Ovary (tissue), 10 donors: ENCODE data around the gene BCL10. TPM values are rescaled to one million over a fixed set of nuclear protein-coding genes. Genes with fewer than 3 reads are reported as not detected.

Experiments used
- DNase-seq, 5 donors: peaks; one replicate each; pipeline ENCODE4 v3.0.0-alpha.2; 2019 to 2020
- H3K27ac ChIP-seq, 2 donors: fragments of 200-600 bp; one replicate each; pipeline versions ENCODE4 v1.5.1 to v1.8.0; 2019 to 2022
- H3K27me3 ChIP-seq: fragments of 200-600 bp; one replicate; pipeline ENCODE4 v1.8.0; 2022
- H3K36me3 ChIP-seq: fragments of 200-600 bp; sonication (generic); one replicate; pipeline ENCODE4 v1.5.1; 2019
- H3K4me1 ChIP-seq: one replicate; pipeline ENCODE4 v1.8.1; 2013; ENCODE audit warnings: mild to moderate bottlenecking, moderate library complexity; ENCODE audit not compliant: insufficient read depth
- H3K4me3 ChIP-seq: fragments of 200-600 bp; sonication (generic); one replicate; pipeline ENCODE4 v1.5.1; 2017
- H3K9me3 ChIP-seq, 2 donors: fragments of 200-600 bp in 1 of 2; sonication (generic) in 1 of 2; one replicate each; pipeline versions ENCODE4 v1.5.1 to v1.8.1; 2013 to 2019; ENCODE audit warnings: mild to moderate bottlenecking in 1 of 2, moderate library complexity in 1 of 2
- EP300 ChIP-seq: sonication (generic); formaldehyde crosslinking; IDR thresholded peaks from one replicate; pipeline ENCODE4 v1.6.1; 2017; ENCODE audit warnings: antibody characterized with exemption
- POLR2A ChIP-seq: fragments of 450-650 bp; IDR thresholded peaks from one replicate; pipeline ENCODE4 v1.6.1; 2017; ENCODE audit warnings: antibody characterized with exemption, mild to moderate bottlenecking, moderate library complexity
- WGBS, 3 donors: extraction: QIAGEN DNeasy Blood & Tissue Kit in 1 of 3; methylation state at CpG; one replicate each; pipeline versions ENCODE4 v1.1.5 to v1.1.7; 2013 to 2017; 5-methylcytosine and 5-hydroxymethylcytosine counted together
- intact Hi-C, 4 donors: fragments of 100-400 bp; cut with DNase I; formaldehyde crosslinking; loops; one replicate each; pipeline versions ENCODE4 v1.11.0 to v1.15.1; 2022 to 2023
- long read RNA-seq, 3 donors: library from polyadenylated mRNA in 2 of 3; unstranded in 2 of 3; transcript quantifications; one replicate each; pipeline ENCODE4 v2.0.0 and lab custom pipeline, GENCODE V29; 2021 to 2026
- polyA plus RNA-seq, 2 donors: library from polyadenylated mRNA; stranded (reverse); fragments of 200-250 nt in 1 of 2; fragments of 350-450 nt in 1 of 2; fragmentation: Illumina TruSeq in 1 of 2; extraction: RNeasy Lipid Tissue Mini Kit (QIAGEN cat#74804) in 1 of 2; gene quantifications; one replicate each; pipeline ENCODE4 v1.2.3, GENCODE V29; 2013 to 2014
- total RNA-seq, 7 donors: library from RNA; depleted of rRNA in 2 of 7; stranded (reverse); fragments of >200 nt in 2 of 7; fragmentation: NEBNext Ultra II Directional in 3 of 7; extraction: Animal tissue kit (Norgen Biotek cat#: 25700) in 3 of 7; gene quantifications; one replicate each; pipeline versions ENCODE4 v1.1.0 to v1.2.4, GENCODE V29; 2016 to 2023
- TF ChIP-seq, protein P1 (sequence below), 3 donors: fragments of 450-650 bp in 2 of 3; fragments of 200-600 bp in 1 of 3; IDR thresholded peaks; one replicate each; pipeline versions ENCODE4 v1.5.1 to v1.8.0; 2016 to 2022; ENCODE audit warnings: antibody characterized with exemption in 3 of 3, mild to moderate bottlenecking in 1 of 3
- donor health status: DM: no; HTN: no; CAD: no; lungs with moderate emphysema.
- donor health status: DM: no; HTN: no; CAD: no.
- donor health status: Bipolar disorder and iron deficiency.
- donor health status: DM: yes; HTN: yes; CAD: no.
- donor health status: DM: no; HTN: no; CAD: no.
- donor health status: DM: yes; HTN: yes; CAD: no.

Gene BCL10
- total RNA-seq (10 to 100 TPM; 12.8 to 23.6 (median 18.5) TPM), polyA plus RNA-seq (10 to 100 TPM in 1 of 2 donors, 1 to 10 TPM in 1; 8.1 to 13.6 TPM)
- long read RNA-seq, donor 1, transcript BCL10-203 (3 exons, 2,833 nt), result major isoform, 56 of 69 reads
- long read RNA-seq, donor 1, partial matches to known transcripts, result 0 of 69 reads
- long read RNA-seq, donor 1, other reads (novel, unspliced or antisense), result 8 of 69 reads
- long read RNA-seq, donor 2, transcript BCL10-203 (3 exons, 2,833 nt), result major isoform, 5 of 5 reads
- long read RNA-seq, donor 2, partial matches to known transcripts, result 0 of 5 reads
- long read RNA-seq, donor 2, other reads (novel, unspliced or antisense), result 0 of 5 reads
- long read RNA-seq, donor 3, transcript BCL10-203 (3 exons, 2,833 nt), result major isoform, 51 of 57 reads
- long read RNA-seq, donor 3, partial matches to known transcripts, result 0 of 57 reads
- long read RNA-seq, donor 3, other reads (novel, unspliced or antisense), result 5 of 57 reads

DNA sequence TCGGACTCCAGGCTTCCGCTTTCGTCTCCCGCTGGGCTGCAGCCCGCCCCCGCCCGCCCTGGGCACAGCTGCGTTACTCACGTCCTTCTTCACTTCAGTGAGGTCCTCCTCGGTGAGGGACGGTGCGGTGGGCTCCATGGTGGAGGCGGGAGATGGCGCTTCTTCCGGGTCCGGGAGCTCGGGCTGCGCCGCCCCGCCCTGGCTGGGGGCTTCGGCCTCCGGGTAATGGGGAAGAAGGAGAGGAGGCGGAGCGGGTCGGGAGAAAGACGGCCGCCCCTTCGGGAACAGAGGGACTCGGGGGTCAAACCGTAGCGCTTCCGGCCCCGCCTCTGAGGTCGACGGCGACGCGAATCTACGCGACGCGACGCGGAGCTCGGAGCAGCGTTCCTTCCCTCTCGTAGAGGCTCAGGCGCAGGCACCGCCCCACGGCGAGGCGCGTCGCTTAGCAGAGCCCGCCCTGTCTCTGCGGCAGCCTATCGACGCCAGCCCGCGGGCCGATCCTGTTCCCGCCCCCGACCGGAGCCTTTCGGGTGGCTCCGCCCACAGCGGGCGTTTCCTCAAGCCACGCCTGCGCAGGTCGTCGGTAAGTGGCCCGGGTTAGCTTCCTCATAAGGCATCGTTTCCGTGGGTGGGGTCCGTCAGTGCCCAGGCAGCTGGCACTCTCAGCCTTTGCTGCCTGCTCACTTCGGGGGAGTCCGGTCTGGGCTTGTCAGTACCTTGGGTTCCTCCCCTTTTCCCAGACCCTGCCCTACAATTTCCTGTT lies at the start of gene BCL10:
Gene BCL10, minus strand, starts transcription at position 418 of the 763 bp plus-strand sequence. Its CDS starts 280 bp downstream, at position 138.
- TF ChIP-seq, protein P1, sequence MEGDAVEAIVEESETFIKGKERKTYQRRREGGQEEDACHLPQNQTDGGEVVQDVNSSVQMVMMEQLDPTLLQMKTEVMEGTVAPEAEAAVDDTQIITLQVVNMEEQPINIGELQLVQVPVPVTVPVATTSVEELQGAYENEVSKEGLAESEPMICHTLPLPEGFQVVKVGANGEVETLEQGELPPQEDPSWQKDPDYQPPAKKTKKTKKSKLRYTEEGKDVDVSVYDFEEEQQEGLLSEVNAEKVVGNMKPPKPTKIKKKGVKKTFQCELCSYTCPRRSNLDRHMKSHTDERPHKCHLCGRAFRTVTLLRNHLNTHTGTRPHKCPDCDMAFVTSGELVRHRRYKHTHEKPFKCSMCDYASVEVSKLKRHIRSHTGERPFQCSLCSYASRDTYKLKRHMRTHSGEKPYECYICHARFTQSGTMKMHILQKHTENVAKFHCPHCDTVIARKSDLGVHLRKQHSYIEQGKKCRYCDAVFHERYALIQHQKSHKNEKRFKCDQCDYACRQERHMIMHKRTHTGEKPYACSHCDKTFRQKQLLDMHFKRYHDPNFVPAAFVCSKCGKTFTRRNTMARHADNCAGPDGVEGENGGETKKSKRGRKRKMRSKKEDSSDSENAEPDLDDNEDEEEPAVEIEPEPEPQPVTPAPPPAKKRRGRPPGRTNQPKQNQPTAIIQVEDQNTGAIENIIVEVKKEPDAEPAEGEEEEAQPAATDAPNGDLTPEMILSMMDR (IDR thresholded peaks at IDR 0.05), result no peak
- no peak for TF ChIP-seq EP300
- TF ChIP-seq POLR2A, result peak; percentile 71
- H3K9me3 ChIP-seq, result no peaks in the 10 kb centered on the region
- 0% methylated on average over 51 to 78 of the region's 78 CpGs for WGBS, 3 donors
- peak within 1 kb of the TSS; percentile 24 to 81 for H3K27ac ChIP-seq
- no peaks in the 10 kb centered on the region for H3K36me3 ChIP-seq
- intact Hi-C loops, result no loop called here
- peak; percentile 97 to 99 (median 97) for DNase-seq
- no peaks in the 10 kb centered on the region for H3K27me3 ChIP-seq
- peak within 1 kb of the TSS; percentile 91 for H3K4me3 ChIP-seq
- peaks cover 1% of the 10 kb centered on the region for H3K4me1 ChIP-seq

DNA sequence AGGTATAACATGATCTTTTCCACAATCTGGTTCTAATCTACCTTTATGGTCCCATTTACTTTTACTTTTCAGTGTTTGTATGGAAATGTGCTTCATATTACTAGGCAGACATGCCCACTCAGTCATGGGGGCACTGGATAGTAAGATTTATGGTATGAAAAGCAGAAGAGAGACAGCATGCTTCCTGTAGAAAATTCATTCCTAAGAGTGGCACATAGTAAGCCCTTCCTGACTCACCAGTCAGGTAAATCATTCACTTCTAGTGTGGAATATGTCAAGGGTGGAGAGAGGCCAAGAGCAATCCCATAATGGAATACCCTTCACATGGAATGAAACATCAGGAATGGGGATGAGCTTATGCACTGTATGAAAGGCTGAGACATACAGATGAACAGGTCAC lies 49.5 kb upstream of the BCL10 start:
- Histone ChIP-seq H3K4me3 (no peak overlapping the region), H3K27me3 (no peaks in the 10 kb centered on the region), H3K9me3 (no peaks in the 10 kb centered on the region), H3K4me1 (peaks cover 5% of the 10 kb centered on the region), H3K36me3 (no peaks in the 10 kb centered on the region), H3K27ac (no peak overlapping the region)
- TF ChIP-seq POLR2A (no peak), EP300 (no peak)
- TF ChIP-seq, protein P1 (IDR thresholded peaks at IDR 0.05), result no peak
- DNase-seq, result no peak
- intact Hi-C loops, result no loop called here

DNA sequence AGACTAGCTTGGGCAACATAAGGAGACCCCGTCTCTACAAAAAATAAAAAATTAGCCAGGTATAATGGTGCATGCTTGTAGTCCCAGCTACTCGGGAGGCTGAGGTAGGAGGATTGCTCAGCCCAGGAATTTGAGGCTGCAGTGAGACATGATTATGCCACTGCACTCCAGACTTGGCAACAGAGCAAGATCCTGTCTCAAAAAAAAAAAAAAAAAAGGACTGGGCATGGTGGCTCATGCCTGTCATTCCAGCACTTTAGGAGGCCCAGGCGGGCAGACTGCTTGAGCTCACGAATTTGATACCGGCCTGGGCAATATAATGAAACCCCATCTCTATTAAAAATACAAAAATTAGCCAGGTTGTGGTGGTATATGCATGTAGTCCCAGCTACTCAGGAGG lies 47.3 kb upstream of the BCL10 start:
- TF ChIP-seq, protein P1 (IDR thresholded peaks at IDR 0.05), result no peak
- TF ChIP-seq EP300, result no peak
- TF ChIP-seq POLR2A, result no peak
- 84 to 95% (median 90%) methylated on average over 5 of the region's 5 CpGs for WGBS, 3 donors
- no peak overlapping the region for H3K27ac ChIP-seq

DNA sequence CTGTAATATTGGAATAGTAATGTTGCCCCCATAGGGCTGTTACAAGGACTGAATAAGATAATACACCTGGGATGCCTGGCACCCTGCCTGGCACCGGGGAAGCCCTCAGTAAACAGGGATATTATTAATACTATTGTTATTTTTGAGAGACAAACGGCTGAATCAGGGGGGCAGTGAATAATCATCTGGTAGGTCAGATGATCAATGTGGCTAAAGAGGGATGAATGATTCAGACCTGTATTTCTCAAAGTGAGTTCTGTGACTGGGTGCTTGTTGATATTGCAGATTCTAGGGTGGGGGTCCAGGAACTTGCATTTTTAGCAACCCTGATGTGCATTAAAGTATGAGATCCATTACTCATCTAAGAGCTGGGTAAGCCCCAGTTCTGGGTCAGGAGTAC lies 46.2 kb upstream of the BCL10 start:
- Histone ChIP-seq H3K4me1 (no peaks in the 10 kb centered on the region), H3K36me3 (no peaks in the 10 kb centered on the region), H3K27me3 (no peaks in the 10 kb centered on the region), H3K4me3 (no peak overlapping the region), H3K9me3 (no peaks in the 10 kb centered on the region), H3K27ac (no peak overlapping the region)
- TF ChIP-seq EP300 (no peak), POLR2A (no peak)
- TF ChIP-seq, protein P1 (IDR thresholded peaks at IDR 0.05), result no peak
- WGBS, 3 donors, result 51 to 67% (median 65%) methylated on average over 2 of the region's 2 CpGs
- no peak for DNase-seq
- intact Hi-C loops, result no loop called here

More for the DNA sequence above, 47.3 kb upstream of the BCL10 start:
- Histone ChIP-seq H3K4me3 (no peak overlapping the region), H3K27me3 (no peaks in the 10 kb centered on the region), H3K9me3 (no peaks in the 10 kb centered on the region), H3K4me1 (no peaks in the 10 kb centered on the region), H3K36me3 (no peaks in the 10 kb centered on the region)
- intact Hi-C loops, result no loop called here
- no peak for DNase-seq
